NCI-H460 (cell line): Measurements from ENCODE around the gene FAM236B. TPM values are rescaled to one million over a fixed set of nuclear protein-coding genes. Genes with fewer than 3 reads are reported as not detected.
"Not testable (repeated sequence)": the region's sequence is repeated elsewhere in the genome, so short reads cannot be mapped to it uniquely, and the experiment has no call there.

Experiments
- DNase-seq: peaks from one replicate; pipeline ENCODE4 v3.0.0-alpha.2; 2016; ENCODE audit warnings: low read depth; ENCODE audit errors: extremely low read depth
- polyA plus RNA-seq: library from polyadenylated mRNA; depleted of rRNA; stranded (reverse); fragments of >200 nt; gene quantifications from 2 replicates; pipeline ENCODE4 v1.2.3, GENCODE V29; 2014; cell fraction: nucleus; rRNA removed
- small RNA-seq, 2 experiments: library from RNA; depleted of rRNA; stranded (forward); fragments of <200 nt; gene quantifications; one replicate each; pipeline ENCODE3, GENCODE V24; 2014
- total RNA-seq: library from RNA; depleted of rRNA; stranded (reverse); fragments of >200 nt; shearing (Covaris generic); gene quantifications from 2 replicates; pipeline ENCODE4 v1.2.3, GENCODE V29; 2014; rRNA removed

The FAM236B gene
- not detected in 2 replicates for total RNA-seq
- not detected in 2 replicates for polyA plus RNA-seq

DNA sequence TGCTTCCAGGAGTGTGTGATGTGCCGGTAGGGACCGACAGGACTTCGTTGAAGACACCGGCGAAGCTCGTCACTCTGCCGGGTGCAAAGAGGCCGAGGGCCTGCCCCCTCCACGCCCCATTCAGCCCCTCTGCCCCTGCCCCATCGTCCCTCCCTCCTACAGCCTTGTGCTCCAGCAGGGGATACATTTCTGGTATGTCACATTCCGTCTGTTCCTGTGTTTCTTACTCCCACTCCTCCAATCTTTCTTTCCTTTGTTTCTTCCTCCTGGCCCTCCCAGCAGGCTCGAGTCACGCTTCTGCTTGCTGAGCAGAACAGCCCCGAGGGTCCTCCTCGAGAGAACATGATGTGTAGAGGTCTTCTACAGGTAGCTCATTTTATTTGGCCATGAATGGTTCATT, at the start of gene FAM236B:
Gene FAM236B (minus strand): TSS at position 101 of the 400 bp plus-strand sequence. CDS start 100 bp downstream, at position 1.
- DNase-seq = not testable (repeated sequence)

DNA sequence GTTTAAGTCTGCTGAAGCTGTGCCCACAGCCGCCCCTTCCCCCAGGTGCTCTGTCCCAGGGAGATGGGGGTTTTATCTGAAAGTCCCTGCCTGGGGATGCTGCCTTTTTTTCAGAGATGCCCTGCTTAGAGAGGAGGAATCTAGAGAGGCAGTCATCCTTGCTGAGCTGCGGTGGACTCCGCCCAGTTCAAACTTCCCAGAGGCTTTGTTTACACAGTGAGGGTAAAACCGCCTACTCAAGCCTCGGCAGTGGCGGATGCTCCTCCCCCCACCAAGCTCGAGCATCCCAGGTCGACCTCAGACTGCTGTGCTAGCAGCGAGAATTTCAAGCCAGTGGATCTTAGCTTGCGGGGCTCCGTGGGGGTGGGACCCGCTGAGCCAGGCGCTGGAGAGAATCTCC, 48.2 kb upstream of the FAM236B start:
- DNase-seq = not testable (repeated sequence)

- DNase-seq = not testable (repeated sequence)
Measured at GRCh38 chrX:72808110-72808509, 25.6 kb upstream of the FAM236B start, which contains the start of gene FAM236D. TSS of gene FAM236D (minus strand) at chrX:72808210. CDS start at chrX:72808110, 100 bp downstream.

DNA sequence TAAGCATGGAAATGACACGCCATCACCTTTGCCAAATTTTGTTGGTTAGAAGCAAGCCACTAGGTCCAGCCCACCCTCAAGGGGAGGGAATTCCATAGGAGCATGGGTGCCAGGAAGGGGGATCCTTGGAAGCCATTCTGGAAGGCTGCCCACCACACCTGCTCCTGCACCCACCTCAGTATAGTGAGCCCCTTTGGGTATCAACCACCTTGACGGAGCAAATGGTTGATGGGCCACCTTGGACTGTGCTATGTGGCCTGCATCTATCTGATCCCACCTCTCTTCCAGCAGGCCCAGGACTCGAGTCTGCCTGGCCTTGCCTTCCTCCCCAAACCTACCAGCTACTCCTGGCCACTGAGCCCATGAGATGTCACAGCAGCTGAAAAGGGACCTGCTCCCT, 7.9 kb upstream of the FAM236B start:
- not testable (repeated sequence) for DNase-seq

DNA sequence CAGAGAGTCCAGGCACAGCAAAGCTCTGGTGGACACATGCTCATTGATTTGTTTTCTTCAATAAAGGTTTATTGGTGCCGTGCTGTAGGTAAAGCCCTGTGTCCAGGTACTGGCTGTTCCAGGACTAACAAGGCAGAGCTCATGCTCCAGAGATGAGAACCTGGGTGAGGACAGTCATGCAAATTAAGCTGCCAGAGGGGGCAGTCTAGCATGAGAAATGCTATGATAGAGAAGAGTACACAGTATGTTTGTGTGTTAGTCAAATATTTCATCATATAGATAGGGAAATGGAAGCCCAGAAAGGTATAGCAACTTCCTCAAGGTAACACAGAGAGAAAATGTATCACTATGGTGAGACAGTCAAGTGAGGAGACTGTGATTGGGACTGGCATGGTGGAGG, 5.7 kb upstream of the FAM236B start:
- not testable (repeated sequence) for DNase-seq

DNA sequence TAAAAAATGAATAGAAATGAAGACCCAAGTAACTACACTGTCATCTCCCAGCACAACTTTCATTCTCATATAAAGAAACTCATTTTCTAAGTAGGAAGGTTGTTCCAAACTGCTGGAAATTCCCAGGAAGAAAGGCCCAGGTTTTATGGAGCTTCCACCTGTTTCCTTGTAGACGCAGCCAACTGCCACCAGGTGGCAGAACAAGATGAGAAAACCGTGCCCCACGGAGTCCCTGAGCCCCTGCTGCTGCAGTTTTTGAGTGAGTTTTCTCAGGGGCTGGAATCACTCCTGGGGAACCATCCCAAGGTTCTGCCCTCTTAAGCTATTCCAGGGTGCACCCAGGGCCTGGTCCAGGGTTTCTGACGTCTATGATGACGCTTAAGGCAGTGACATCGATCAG, 1.5 kb upstream of the FAM236B start:
- DNase-seq = not testable (repeated sequence)

GRCh38 chrX:72783365-72783936, 991 bp upstream of the FAM236B start:
- DNase-seq = not testable (repeated sequence)

GRCh38 chrX:72778146-72778545, 4.3 kb downstream of the FAM236B start:
- not testable (repeated sequence) for DNase-seq

DNA sequence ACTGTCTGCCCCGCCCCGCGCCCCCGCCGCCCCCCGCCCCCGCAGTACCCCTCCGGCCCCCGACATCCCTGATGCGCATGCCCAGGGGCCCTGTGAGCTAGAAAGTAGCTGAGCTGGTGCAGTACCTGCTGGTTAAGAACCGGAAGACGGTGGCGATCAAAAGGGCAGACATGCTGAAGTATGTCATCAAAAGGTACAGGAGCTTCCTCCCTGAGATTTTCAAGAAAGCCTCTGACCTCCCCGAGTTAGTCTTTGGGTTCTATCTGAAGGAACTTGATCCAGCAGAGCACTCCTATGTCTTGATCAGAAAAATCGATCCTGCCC, 5.0 kb downstream of the FAM236B start:
- DNase-seq = not testable (repeated sequence)

DNA sequence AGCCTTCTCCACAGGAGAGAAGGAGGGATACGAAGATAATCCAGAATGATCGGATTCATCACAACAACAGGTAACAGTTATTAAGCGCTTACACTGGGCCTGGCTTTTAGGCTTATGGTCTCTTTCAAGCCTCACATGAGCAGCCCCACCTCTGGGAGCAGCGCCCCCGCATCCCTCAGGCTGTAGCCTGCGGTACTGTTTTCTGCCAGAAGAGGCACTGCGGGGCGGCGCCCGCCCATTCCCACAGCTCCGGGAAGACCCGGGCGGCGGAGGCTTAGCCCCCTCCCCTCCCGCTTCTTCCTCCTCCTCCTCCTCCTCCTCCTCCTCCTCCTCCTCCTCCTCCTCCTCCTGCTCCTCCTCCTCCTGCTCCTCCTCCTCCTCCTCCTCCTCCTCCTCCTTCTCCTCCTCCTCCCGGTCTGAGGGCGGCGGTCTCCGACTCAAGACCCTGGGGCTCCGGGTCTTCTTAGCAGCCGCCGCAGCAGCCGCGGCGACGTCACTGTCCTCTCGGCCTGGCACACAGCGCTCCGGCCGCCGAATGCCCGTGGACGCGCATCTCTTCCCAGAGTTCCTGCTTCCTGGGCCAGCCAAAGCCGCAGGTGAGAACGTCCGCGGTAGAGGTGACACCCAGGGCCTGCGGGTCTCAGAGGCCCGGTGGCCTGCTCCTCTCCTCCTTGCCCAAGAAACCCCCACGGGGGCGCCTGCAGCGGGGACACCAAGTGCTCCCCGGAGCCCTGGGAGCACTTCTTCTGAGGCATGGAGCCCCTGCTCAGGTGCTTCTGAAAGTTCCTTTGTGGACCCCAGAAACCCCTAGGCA, 5.6 kb downstream of the FAM236B start, which contains the start of gene DMRTC1B:
Gene DMRTC1B (plus strand): TSS at position 238 of the 814 bp plus-strand sequence. CDS start 68,246 bp downstream, outside the sequence.
- DNase-seq = not testable (repeated sequence)

DNA sequence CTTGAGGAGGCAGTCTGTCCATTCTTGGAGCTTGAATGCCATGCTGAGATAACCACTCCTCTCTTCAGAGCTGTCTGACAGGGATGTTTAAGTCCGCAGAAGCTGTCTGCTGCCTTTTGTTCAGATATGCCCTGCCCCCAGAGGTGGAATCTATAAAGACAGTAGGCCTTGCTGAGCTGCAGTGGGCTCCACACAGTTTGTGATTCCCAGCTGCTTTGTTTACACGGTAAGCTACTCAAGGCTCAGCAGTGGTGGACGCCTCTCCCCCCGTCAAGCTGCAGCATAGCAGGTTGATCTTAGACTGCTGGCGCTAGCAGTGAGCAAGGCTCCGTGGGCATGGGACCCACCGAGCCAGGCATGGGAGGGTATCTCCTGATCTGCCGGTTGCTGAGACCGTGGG, 22.0 kb downstream of the FAM236B start:
- DNase-seq = not testable (repeated sequence)

DNA sequence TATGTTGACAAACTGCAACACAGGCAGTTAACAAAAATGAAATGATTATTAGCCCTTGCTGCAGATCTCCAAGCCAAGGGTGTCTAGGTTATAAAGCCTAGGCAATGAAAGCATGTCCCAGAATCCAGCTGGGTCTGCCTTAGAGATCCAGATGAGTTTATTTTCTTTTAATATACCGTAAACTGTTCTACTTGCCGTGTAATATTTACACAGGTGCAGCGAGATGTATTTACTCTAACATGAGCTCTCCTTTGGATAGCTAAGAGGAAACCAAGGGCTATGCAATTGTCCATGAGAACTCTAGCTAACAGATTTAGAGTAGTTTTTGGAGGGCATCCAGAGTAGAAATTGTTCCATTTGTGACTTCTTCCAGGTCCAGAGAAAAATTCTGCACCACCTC, 33.9 kb downstream of the FAM236B start:
- DNase-seq = not testable (repeated sequence)

DNA sequence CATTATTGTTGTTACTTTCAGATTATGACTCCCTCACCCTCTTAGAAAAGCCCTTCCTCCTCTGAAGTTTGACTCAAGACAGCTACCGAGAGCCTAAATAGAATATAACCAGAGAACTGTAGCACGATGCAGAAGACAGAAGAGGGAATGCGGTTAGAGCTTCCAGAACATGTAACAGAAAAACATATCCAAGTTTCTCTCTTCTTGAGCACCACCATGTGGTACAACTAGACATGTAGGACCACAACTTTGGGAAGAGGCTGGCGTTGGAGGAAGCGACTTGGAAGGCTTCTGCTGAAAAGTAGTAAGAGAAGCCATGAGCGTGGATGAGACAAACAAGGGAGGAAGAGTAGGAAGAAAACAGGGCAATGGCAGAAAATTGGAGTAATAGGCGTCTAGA, 36.9 kb downstream of the FAM236B start:
- not testable (repeated sequence) for DNase-seq

DNA sequence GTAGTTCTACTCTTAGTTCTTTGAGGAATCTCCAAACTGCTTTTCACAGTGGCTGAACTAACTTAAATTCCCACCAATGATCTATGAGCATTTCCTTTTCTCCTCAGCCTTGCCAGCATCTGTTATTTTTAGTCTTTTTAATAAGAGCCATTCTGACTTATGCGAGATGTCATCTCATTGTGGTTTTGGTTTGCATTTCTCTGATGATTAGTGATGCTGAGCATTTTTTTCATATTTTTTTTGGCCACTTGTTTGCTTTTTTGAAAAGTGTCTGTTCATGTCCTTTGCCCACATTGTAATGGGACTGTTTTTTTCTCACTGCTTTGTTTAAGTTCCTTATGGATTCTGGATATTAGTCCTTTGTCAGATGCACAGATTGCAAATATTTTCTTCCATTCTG, 46.9 kb downstream of the FAM236B start:
- no peak for DNase-seq

GRCh38 chrX:72733636-72734035, 48.8 kb downstream of the FAM236B start:
- not testable (repeated sequence) for DNase-seq

Small RNA genes within 50 kb of the gene (small RNA-seq; reads per million reads assigned to genes)
- 0 to 0.18 reads per million in 2 experiments for gene RNU1-112P

Other genes starting within 250 kb of the FAM236B start
- gene HDAC8, start 209.8 kb downstream of the FAM236B start, total RNA-seq = 25.4 and 29.8 TPM in 2 replicates
- 24.7 and 29.1 TPM in 2 replicates for gene PHKA1, start 68.4 kb downstream of the FAM236B start, total RNA-seq
- gene DMRTC1B, start 5.8 kb downstream of the FAM236B start, total RNA-seq = not detected in 2 replicates
- not detected in 2 replicates for gene FAM236D, start 25.6 kb upstream of the FAM236B start, total RNA-seq
- not detected in 2 replicates for gene FAM236C, start 130.0 kb upstream of the FAM236B start, total RNA-seq
- not detected in 2 replicates for gene FAM236A, start 155.5 kb upstream of the FAM236B start, total RNA-seq
- gene DMRTC1, start 161.2 kb upstream of the FAM236B start, total RNA-seq = not detected in 2 replicates
- not detected in 2 replicates for gene PABPC1L2B, start 220.3 kb upstream of the FAM236B start, total RNA-seq